Placental epithelial cell (primary cell): ENCODE results near the gene PLD5. TPM values are rescaled to one million over a fixed set of nuclear protein-coding genes. Genes with fewer than 3 reads are reported as not detected.

ENCODE experiments used
- small RNA-seq: library from RNA; depleted of rRNA; stranded (forward); fragments of <200 nt; gene quantifications from one replicate; pipeline ENCODE3, GENCODE V24; 2012
- total RNA-seq: library from RNA; depleted of rRNA; stranded (reverse); fragments of >200 nt; gene quantifications from 2 replicates; pipeline ENCODE4 v1.2.3, GENCODE V29; 2012

Gene PLD5
- 5.1 and 6.5 TPM in 2 replicates for total RNA-seq

GRCh38 chr1:242524571-242525359 is at the start of gene PLD5:
Gene PLD5, minus strand, starts transcription at chr1:242524697.

Small RNA genes lying within 50 kb of the gene (small RNA-seq; reads per million reads assigned to genes)
- gene AL360271.2 (not detected), gene RN7SKP12 (not detected)
